ENCODE data around the gene PCDHA1. TPM values are rescaled to one million over a fixed set of nuclear protein-coding genes. Genes with fewer than 3 reads are reported as not detected.
A peak's percentile ranks its signal among the peaks of the same experiment; 100 is the strongest.

Gene PCDHA1
- total RNA-seq, 1 experiment from 2014 or later: 0.45 TPM

DNA sequence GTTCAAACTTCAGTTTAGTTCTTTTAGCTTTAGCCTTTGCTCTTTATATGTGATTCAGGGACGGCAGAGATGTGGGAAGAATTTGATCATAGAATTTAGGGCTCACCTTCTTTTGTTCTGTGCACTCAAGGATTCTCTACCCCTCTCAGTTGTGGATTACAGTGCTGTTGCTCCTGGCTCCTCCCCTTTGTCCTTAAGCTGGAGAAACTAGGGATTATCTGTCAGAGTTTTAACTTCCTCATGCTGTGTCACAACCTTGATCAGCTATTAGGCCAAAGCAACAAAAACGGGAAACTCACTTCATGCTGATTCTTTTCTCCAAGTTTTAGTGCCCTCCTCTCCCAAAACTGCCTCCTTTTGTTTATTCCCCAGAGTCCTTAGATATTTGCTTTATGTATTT is 167.3 kb downstream of the PCDHA1 start:
- Histone ChIP-seq H3K4me3 (ENCODE audit: low read depth, low read length, poor library complexity, severe bottlenecking) (no peak overlapping the region), H3K27me3 (replicated peaks; ENCODE audit: insufficient read depth, low read depth, low read length, poor library complexity) (no peaks in the 10 kb centered on the region), H3K4me1 (ENCODE audit: insufficient read depth, low read length, poor library complexity, severe bottlenecking) (peaks cover 5% of the 10 kb centered on the region), H3K27ac (ENCODE audit: low read depth, low read length, poor library complexity, severe bottlenecking) (peak overlapping the region; percentile 50), H3K9me3 (ENCODE audit: low read depth, low read length, poor library complexity, severe bottlenecking) (peaks cover 11% of the 10 kb centered on the region), H3K36me3 (ENCODE audit: insufficient read depth, low read length, poor library complexity, severe bottlenecking) (no peaks in the 10 kb centered on the region)
- BruUV-seq (replicated peaks): no TSS peak
- DNase-seq (ENCODE audit: low spot score): peak; percentile 63
- POLR2A ChIA-PET (ENCODE audit: low non-redundant PET): interaction anchor here (0.6 kb wide), 1 partner anchor 63 kb away, joined by 3 read pairs; no protein-coding TSS in a partner anchor
- TF ChIP-seq EZH2 (IDR thresholded peaks at IDR 0.05; ENCODE audit: borderline replicate concordance, low read depth, low read length, poor library complexity, severe bottlenecking) (no peak), CTCF (conservative IDR thresholded peaks at IDR 0.05; ENCODE audit: low read depth, low read length) (no peak)
- intact Hi-C loops (cut with micrococcal nuclease; ENCODE audit: unreplicated experiment): no loop called here
- CTCF ChIA-PET: no interaction called here

- Histone ChIP-seq H3K4me3 (ENCODE audit: low read depth, low read length, poor library complexity, severe bottlenecking) (no peak overlapping the region), H3K27me3 (replicated peaks; ENCODE audit: insufficient read depth, low read depth, low read length, poor library complexity) (no peaks in the 10 kb centered on the region), H3K27ac (ENCODE audit: low read depth, low read length, poor library complexity, severe bottlenecking) (no peak overlapping the region), H3K9me3 (ENCODE audit: low read depth, low read length, poor library complexity, severe bottlenecking) (no peaks in the 10 kb centered on the region), H3K4me1 (ENCODE audit: insufficient read depth, low read length, poor library complexity, severe bottlenecking) (peaks cover 26% of the 10 kb centered on the region), H3K36me3 (ENCODE audit: insufficient read depth, low read length, poor library complexity, severe bottlenecking) (no peaks in the 10 kb centered on the region)
- TF ChIP-seq EZH2 (IDR thresholded peaks at IDR 0.05; ENCODE audit: borderline replicate concordance, low read depth, low read length, poor library complexity, severe bottlenecking): no peak
- no peak for TF ChIP-seq CTCF (conservative IDR thresholded peaks at IDR 0.05; ENCODE audit: low read depth, low read length)
- DNase-seq (ENCODE audit: low spot score): no peak
- ChIA-PET CTCF (no interaction called here), POLR2A (ENCODE audit: low non-redundant PET) (no interaction called here)
- BruUV-seq (replicated peaks): no TSS peak
- intact Hi-C loops (cut with micrococcal nuclease; ENCODE audit: unreplicated experiment): no loop called here
Observed at GRCh38 chr5:140962190-140962589, 176.2 kb downstream of the PCDHA1 start.

- Histone ChIP-seq H3K4me3 (ENCODE audit: low read depth, low read length, poor library complexity, severe bottlenecking) (no peak overlapping the region), H3K36me3 (ENCODE audit: insufficient read depth, low read length, poor library complexity, severe bottlenecking) (no peaks in the 10 kb centered on the region), H3K4me1 (ENCODE audit: insufficient read depth, low read length, poor library complexity, severe bottlenecking) (peaks cover 34% of the 10 kb centered on the region), H3K9me3 (ENCODE audit: low read depth, low read length, poor library complexity, severe bottlenecking) (no peaks in the 10 kb centered on the region), H3K27ac (ENCODE audit: low read depth, low read length, poor library complexity, severe bottlenecking) (no peak overlapping the region), H3K27me3 (replicated peaks; ENCODE audit: insufficient read depth, low read depth, low read length, poor library complexity) (no peaks in the 10 kb centered on the region)
- TF ChIP-seq CTCF (conservative IDR thresholded peaks at IDR 0.05; ENCODE audit: low read depth, low read length) (no peak), EZH2 (IDR thresholded peaks at IDR 0.05; ENCODE audit: borderline replicate concordance, low read depth, low read length, poor library complexity, severe bottlenecking) (no peak)
- no TSS peak for BruUV-seq (replicated peaks)
- ChIA-PET POLR2A (ENCODE audit: low non-redundant PET) (no interaction called here), CTCF (no interaction called here)
- intact Hi-C loops (cut with micrococcal nuclease; ENCODE audit: unreplicated experiment): no loop called here
- no peak for DNase-seq (ENCODE audit: low spot score)
Observed at GRCh38 chr5:140964356-140964755, 178.4 kb downstream of the PCDHA1 start.

All from A673 (cell line).